ENCODE measurements around the gene TMEM209.
"Not testable (repeated sequence)": the region's sequence is repeated elsewhere in the genome, so short reads cannot be mapped to it uniquely, and the experiment has no call there.

TMEM209 gene

DNA sequence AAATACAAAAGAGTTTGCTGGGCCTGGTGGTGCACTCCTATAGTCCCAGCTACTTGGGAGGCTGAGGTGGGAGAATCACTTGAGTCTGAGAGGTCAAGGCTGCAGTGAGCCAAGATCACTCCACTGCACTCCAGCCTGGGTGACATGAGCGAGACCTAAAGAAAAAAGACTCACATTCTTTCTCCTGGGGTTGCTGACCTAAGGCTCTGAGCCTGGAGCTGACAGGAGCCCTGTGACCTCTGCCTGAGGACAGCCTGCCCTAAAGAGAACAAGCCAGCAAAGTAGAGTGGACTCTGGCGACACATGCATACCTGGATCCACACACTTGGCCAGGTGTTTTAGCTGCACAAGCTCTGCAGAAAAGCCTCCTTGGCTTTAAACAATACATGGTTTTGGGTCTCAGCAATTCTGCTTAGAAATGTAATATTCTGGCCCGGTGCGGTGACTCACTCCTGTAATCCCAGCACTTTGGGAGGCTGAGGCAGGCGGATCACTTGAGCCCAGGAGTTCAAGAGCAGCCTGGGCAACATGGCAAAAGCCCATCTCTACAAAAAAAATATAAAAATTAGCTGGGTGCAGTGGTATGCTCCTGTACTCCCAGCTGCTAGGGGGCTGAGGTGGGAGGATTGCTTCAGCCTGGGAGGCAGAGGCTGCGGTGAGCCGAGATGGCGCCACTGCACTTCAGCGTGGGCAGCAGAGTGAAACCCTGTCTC is 58.4 kb downstream of the TMEM209 start:
- no peak for DNase-seq (ENCODE audit: low read depth)
- H3K4me3 ChIP-seq (ENCODE audit: low read depth, low read length) = no peak overlapping the region
- TF ChIP-seq, protein P1, sequence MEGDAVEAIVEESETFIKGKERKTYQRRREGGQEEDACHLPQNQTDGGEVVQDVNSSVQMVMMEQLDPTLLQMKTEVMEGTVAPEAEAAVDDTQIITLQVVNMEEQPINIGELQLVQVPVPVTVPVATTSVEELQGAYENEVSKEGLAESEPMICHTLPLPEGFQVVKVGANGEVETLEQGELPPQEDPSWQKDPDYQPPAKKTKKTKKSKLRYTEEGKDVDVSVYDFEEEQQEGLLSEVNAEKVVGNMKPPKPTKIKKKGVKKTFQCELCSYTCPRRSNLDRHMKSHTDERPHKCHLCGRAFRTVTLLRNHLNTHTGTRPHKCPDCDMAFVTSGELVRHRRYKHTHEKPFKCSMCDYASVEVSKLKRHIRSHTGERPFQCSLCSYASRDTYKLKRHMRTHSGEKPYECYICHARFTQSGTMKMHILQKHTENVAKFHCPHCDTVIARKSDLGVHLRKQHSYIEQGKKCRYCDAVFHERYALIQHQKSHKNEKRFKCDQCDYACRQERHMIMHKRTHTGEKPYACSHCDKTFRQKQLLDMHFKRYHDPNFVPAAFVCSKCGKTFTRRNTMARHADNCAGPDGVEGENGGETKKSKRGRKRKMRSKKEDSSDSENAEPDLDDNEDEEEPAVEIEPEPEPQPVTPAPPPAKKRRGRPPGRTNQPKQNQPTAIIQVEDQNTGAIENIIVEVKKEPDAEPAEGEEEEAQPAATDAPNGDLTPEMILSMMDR (IDR thresholded peaks at IDR 0.05; ENCODE audit: insufficient read depth, low read depth, low read length, missing control alignments) = no peak

DNA sequence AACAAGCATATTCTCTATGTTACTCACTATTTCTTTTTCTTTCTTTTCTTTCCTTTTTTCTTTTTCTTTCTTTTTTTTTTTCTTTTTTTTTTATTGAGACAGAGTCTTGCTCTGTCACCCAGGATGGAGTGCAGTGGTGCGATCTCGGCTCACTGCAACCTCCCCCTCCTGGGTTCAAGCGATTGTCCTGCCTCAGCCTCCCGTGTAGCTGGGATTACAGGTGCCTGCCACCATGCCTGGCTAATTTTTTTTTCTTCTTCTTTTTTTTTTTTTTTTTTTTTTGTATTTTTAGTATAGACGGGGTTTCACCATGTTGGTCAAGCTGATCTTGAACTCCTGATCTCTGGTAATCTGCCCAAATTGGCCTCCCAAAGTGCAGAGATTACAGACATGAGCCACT is 59.1 kb downstream of the TMEM209 start:
- DNase-seq (ENCODE audit: low read depth); H3K4me3 ChIP-seq (ENCODE audit: low read depth, low read length): not testable (repeated sequence)

DNA sequence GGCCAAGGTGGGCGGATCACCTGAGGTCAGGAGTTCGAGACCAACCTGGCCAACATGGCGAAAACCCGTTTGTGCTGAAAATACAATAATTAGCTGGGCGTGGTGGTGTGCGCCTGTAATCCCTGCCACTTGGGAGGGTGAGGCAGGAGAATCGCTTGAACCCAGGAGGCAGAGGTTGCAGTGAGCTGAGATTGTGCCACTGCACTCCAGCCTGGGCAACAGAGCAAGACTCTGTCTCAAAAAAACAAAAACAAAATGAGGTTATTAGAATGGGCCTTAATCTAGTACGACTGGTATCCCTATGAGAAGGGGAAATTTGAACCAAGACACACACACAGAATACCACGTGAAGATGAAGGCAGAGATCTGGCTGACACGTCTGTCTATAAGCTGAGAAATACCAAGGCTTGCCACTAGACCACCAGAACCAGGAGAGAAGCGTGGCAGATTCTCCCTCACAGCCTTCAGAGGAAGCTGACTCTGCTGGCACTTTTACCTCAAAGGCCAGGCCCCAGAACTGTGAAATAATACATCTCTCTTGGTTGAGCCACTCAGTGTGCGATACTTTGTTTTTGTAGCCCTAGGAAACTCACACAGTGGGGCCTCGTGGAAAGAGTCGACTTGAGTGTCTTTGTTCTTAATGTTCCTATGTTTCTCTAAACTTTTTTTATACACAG is 59.6 kb downstream of the TMEM209 start:
- no peak for DNase-seq (ENCODE audit: low read depth)
- H3K4me3 ChIP-seq (ENCODE audit: low read depth, low read length) = no peak overlapping the region
- TF ChIP-seq, protein P1 (IDR thresholded peaks at IDR 0.05; ENCODE audit: insufficient read depth, low read depth, low read length, missing control alignments) = no peak

DNA sequence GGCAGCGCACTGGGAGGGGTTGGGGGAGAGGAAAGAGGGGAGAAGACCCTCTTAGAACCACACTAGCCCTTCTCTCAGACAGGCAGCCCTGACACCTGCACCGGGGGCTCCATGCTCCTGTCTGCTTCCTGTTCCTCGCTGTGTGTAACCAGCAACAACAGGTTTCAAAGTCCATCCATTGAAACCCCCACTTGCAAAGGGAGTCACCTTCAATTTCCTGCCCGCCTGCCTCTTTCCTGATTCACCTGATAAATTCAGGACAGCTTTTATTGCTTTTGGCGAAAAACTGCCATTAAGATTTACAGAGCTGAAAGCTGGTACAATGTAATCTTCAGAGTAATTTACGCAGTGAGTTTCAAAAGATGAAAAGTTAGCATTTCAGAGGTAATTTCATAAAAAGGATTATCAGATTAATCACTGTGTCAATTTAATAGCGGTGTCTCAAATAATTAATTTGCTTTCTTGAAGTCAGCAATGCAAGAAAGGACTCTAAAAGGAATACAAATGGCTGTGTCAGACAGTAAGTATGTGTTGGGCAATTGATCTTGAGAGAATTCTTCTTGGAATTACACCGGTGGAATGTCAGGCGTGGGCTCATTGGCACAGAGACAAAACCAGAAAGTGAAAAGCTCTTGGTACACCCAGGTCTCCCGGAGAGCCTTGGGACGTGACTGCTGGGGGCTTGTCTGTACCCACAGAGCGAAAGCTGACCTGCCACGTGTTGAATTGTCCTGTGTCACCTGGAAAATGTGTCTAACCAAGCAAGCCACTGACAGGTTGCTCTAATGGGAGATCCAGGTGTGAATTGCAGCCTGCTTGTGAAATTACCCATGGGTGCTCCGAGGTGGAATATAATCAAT is 60.7 kb downstream of the TMEM209 start:
- TF ChIP-seq, protein P1 (IDR thresholded peaks at IDR 0.05; ENCODE audit: insufficient read depth, low read depth, low read length, missing control alignments) = no peak
- H3K4me3 ChIP-seq (ENCODE audit: low read depth, low read length) = no peak overlapping the region
- DNase-seq (ENCODE audit: low read depth) = no peak

DNA sequence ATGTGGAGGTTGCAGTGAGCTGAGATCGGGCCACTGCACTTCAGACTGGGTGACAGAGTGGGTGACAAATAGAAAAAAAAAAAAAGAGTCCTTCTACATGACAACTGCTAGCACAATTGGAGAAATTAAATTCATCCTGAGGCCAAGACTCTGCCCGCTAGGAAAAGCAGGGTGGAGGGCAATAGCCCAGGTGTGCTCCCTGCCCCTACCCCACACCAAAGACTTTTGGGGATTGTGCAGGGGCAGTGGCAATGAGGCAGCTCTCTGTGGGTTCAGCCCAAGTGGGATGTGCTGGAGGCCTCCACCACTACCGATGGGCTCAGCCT is 61.3 kb downstream of the TMEM209 start:
- no peak overlapping the region for H3K4me3 ChIP-seq (ENCODE audit: low read depth, low read length)
- TF ChIP-seq, protein P1 (IDR thresholded peaks at IDR 0.05; ENCODE audit: insufficient read depth, low read depth, low read length, missing control alignments) = no peak
- no peak for DNase-seq (ENCODE audit: low read depth)

DNA sequence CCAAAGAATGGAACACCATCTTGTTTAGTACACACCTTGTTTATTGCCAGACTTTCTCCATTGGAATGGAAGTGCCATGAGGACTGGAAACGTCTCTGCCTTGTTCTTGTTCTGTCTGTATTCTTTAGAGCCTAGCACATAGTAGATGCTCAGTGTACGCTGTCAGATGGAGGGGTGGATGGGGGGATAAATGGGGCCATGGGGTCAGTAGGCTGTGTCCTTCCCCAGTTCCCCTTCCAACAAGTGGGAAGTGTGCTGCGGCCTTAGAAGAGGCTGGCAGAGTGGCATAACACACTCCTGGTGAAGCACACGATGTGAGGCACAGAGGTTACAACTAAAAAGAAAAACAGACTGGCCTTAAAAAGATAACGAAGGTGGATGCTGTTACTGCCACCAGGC is 61.9 kb downstream of the TMEM209 start:
- DNase-seq (ENCODE audit: low read depth) = no peak
- no peak overlapping the region for H3K4me3 ChIP-seq (ENCODE audit: low read depth, low read length)
- TF ChIP-seq, protein P1 (IDR thresholded peaks at IDR 0.05; ENCODE audit: insufficient read depth, low read depth, low read length, missing control alignments) = no peak

DNA sequence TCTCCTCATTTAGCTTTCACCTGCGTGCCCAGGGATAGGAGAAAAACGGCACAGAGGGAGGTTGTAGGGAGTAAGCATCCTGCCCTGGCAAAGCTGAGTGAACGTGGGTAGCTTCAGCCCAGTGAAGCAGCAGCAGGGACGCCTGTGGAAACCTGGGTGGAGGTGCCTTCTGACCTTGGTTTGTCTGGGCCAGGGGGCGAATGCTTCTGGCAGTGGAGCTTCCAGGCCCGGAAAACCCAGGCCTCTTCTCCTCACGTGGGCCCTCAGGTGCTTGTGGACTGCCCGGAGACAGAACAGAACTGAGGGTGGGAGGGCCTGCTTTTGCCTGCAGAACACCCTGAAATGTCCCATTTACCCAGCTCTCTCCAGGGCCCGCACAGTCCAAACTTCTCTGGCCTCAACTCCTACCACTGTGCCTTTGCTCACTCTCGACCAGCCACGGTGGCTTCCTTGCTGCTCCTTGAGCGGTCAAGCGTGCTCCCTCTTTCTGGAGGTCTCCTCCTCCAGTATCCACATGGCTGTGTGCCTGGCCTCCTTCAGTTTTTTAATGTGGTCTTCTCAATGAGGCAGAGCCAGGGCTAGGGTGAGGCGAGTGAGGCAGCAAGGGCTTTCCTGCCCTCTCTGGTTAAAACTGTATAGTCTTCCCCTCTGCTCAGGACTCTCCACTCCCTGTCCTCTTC is 62.4 kb downstream of the TMEM209 start:
- DNase-seq (ENCODE audit: low read depth) = no peak
- no peak overlapping the region for H3K4me3 ChIP-seq (ENCODE audit: low read depth, low read length)
- TF ChIP-seq, protein P1 (IDR thresholded peaks at IDR 0.05; ENCODE audit: insufficient read depth, low read depth, low read length, missing control alignments) = no peak
